ENCODE results near the gene SLC25A47.

The SLC25A47 gene

GRCh38 chr14:100321473-100322137, 1.5 kb upstream of the SLC25A47 start:
- TF ChIP-seq CTCF (IDR thresholded peaks at IDR 0.05; ENCODE audit: extremely low read depth, insufficient read depth, missing control alignments): no peak
- in situ Hi-C loops (cut with MboI; ENCODE audit: low pct_unique_long_range_greater_than_20kb, low sequenced_read_pairs, unreplicated experiment): no loop called here
- DNase-seq (ENCODE audit: low spot score): no peak

- in situ Hi-C loops (cut with MboI; ENCODE audit: low pct_unique_long_range_greater_than_20kb, low sequenced_read_pairs, unreplicated experiment): no loop called here
- DNase-seq (ENCODE audit: low spot score): no peak
- no peak for TF ChIP-seq CTCF (IDR thresholded peaks at IDR 0.05; ENCODE audit: extremely low read depth, insufficient read depth, missing control alignments)
Measured at GRCh38 chr14:100322138-100322957, 791 bp upstream of the SLC25A47 start.

GRCh38 chr14:100323942-100324307, 786 bp downstream of the SLC25A47 start:
- TF ChIP-seq CTCF (IDR thresholded peaks at IDR 0.05; ENCODE audit: extremely low read depth, insufficient read depth, missing control alignments): no peak
- in situ Hi-C loops (cut with MboI; ENCODE audit: low pct_unique_long_range_greater_than_20kb, low sequenced_read_pairs, unreplicated experiment): no loop called here
- DNase-seq (ENCODE audit: low spot score): no peak

- in situ Hi-C loops (cut with MboI; ENCODE audit: low pct_unique_long_range_greater_than_20kb, low sequenced_read_pairs, unreplicated experiment): no loop called here
- DNase-seq (ENCODE audit: low spot score): no peak
Measured at GRCh38 chr14:100325231-100325632, 2.1 kb downstream of the SLC25A47 start.

DNA sequence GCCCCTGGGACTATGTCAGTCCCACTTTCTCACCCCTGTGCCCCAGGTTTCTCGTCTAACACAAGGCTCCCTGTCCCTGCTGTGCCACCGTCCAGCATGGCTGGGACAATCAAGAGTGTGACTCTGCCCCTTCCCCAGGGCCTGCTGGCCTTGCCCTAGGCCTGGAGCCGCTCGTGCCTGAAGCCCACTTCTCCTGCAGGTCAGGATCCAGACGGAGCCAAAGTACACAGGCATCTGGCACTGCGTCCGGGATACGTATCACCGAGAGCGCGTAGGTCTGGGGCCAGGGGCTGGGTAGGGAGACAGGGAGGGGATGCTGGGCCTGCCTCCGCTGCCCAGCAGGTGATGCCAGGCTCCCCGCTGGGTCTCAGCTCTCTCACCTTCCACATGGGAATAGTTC, 2.8 kb downstream of the SLC25A47 start:
- TF ChIP-seq CTCF (IDR thresholded peaks at IDR 0.05; ENCODE audit: extremely low read depth, insufficient read depth, missing control alignments): no peak
- in situ Hi-C loops (cut with MboI; ENCODE audit: low pct_unique_long_range_greater_than_20kb, low sequenced_read_pairs, unreplicated experiment): no loop called here
- no peak for DNase-seq (ENCODE audit: low spot score)

More at GRCh38 chr14:100325231-100325632, 2.1 kb downstream of the SLC25A47 start:
- no peak for TF ChIP-seq CTCF (IDR thresholded peaks at IDR 0.05; ENCODE audit: extremely low read depth, insufficient read depth, missing control alignments)

DNA sequence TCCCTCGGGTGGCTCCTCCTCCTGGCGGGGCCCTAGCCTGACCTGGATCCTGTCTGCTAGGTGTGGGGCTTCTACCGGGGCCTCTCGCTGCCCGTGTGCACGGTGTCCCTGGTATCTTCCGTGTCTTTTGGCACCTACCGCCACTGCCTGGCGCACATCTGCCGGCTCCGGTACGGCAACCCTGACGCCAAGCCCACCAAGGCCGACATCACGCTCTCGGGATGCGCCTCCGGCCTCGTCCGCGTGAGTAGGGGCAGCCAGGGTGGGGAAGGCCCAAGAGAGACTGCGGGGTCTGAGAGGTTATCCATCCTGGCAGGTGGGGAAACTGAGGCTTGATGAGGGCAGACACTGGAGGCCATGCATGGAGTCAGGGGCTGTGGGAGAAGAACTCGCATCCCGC, 4.0 kb downstream of the SLC25A47 start:
- in situ Hi-C loops (cut with MboI; ENCODE audit: low pct_unique_long_range_greater_than_20kb, low sequenced_read_pairs, unreplicated experiment): no loop called here
- DNase-seq (ENCODE audit: low spot score): no peak
- no peak for TF ChIP-seq CTCF (IDR thresholded peaks at IDR 0.05; ENCODE audit: extremely low read depth, insufficient read depth, missing control alignments)
